ENCODE results near the gene NEGR1.

Gene NEGR1

GRCh38 chr1:71532343-71532742, 750.0 kb downstream of the NEGR1 start:
- Mint-ChIP-seq H3K27me3 (no peaks in the 10 kb centered on the region), H3K27ac (no peak overlapping the region), H3K4me3 (no peak overlapping the region), H3K4me1 (no peaks in the 10 kb centered on the region), H3K36me3 (no peaks in the 10 kb centered on the region), H3K9me3 (no peaks in the 10 kb centered on the region)
- CTCF ChIA-PET, result no interaction called here
- DNase-seq, result no peak

- Mint-ChIP-seq H3K27ac (no peak overlapping the region), H3K36me3 (no peaks in the 10 kb centered on the region), H3K4me3 (no peak overlapping the region), H3K4me1 (no peaks in the 10 kb centered on the region), H3K27me3 (no peaks in the 10 kb centered on the region), H3K9me3 (no peaks in the 10 kb centered on the region)
- CTCF ChIA-PET, result no interaction called here
- DNase-seq, result no peak
Observed at GRCh38 chr1:71526824-71527223, 755.5 kb downstream of the NEGR1 start.

GRCh38 chr1:71522721-71523120, 759.6 kb downstream of the NEGR1 start:
- H3K4me3 Mint-ChIP-seq, result no peak overlapping the region
- no peak overlapping the region for H3K27ac Mint-ChIP-seq
- no peaks in the 10 kb centered on the region for H3K36me3 Mint-ChIP-seq
- DNase-seq, result no peak
- no peaks in the 10 kb centered on the region for H3K4me1 Mint-ChIP-seq
- no peaks in the 10 kb centered on the region for H3K9me3 Mint-ChIP-seq
- CTCF ChIA-PET, result no interaction called here
- H3K27me3 Mint-ChIP-seq, result no peaks in the 10 kb centered on the region

- CTCF ChIA-PET, result no interaction called here
- no peak overlapping the region for H3K27ac Mint-ChIP-seq
- H3K4me3 Mint-ChIP-seq, result no peak overlapping the region
- no peak for DNase-seq
- no peaks in the 10 kb centered on the region for H3K36me3 Mint-ChIP-seq
- no peaks in the 10 kb centered on the region for H3K27me3 Mint-ChIP-seq
- no peaks in the 10 kb centered on the region for H3K9me3 Mint-ChIP-seq
- H3K4me1 Mint-ChIP-seq, result no peaks in the 10 kb centered on the region
Observed at GRCh38 chr1:71521655-71522264, 760.6 kb downstream of the NEGR1 start.

- no peak for DNase-seq
- Mint-ChIP-seq H3K27me3 (no peaks in the 10 kb centered on the region), H3K4me1 (no peaks in the 10 kb centered on the region), H3K9me3 (peaks cover 6% of the 10 kb centered on the region), H3K36me3 (no peaks in the 10 kb centered on the region), H3K4me3 (no peak overlapping the region), H3K27ac (no peak overlapping the region)
- CTCF ChIA-PET, result no interaction called here
Observed at GRCh38 chr1:71511505-71511904, 770.8 kb downstream of the NEGR1 start.

GRCh38 chr1:71510725-71511124, 771.6 kb downstream of the NEGR1 start:
- Mint-ChIP-seq H3K4me1 (no peaks in the 10 kb centered on the region), H3K4me3 (no peak overlapping the region), H3K27me3 (no peaks in the 10 kb centered on the region), H3K27ac (no peak overlapping the region), H3K9me3 (peaks cover 7% of the 10 kb centered on the region), H3K36me3 (no peaks in the 10 kb centered on the region)
- CTCF ChIA-PET, result no interaction called here
- no peak for DNase-seq

GRCh38 chr1:71509051-71509595, 773.2 kb downstream of the NEGR1 start:
- Mint-ChIP-seq H3K9me3 (peaks cover 7% of the 10 kb centered on the region), H3K36me3 (no peaks in the 10 kb centered on the region), H3K27me3 (no peaks in the 10 kb centered on the region), H3K4me3 (no peak overlapping the region), H3K27ac (no peak overlapping the region), H3K4me1 (no peaks in the 10 kb centered on the region)
- DNase-seq, result no peak
- CTCF ChIA-PET, result no interaction called here

- no peak overlapping the region for H3K27ac Mint-ChIP-seq
- no peaks in the 10 kb centered on the region for H3K4me1 Mint-ChIP-seq
- no peak overlapping the region for H3K4me3 Mint-ChIP-seq
- no peaks in the 10 kb centered on the region for H3K36me3 Mint-ChIP-seq
- CTCF ChIA-PET, result no interaction called here
- peaks cover 6% of the 10 kb centered on the region for H3K9me3 Mint-ChIP-seq
- no peaks in the 10 kb centered on the region for H3K27me3 Mint-ChIP-seq
- DNase-seq, result no peak
Observed at GRCh38 chr1:71502006-71502405, 780.3 kb downstream of the NEGR1 start.

- Mint-ChIP-seq H3K9me3 (peaks cover 2% of the 10 kb centered on the region), H3K27ac (no peak overlapping the region), H3K4me3 (no peak overlapping the region), H3K36me3 (no peaks in the 10 kb centered on the region), H3K4me1 (no peaks in the 10 kb centered on the region), H3K27me3 (no peaks in the 10 kb centered on the region)
- no peak for DNase-seq
- CTCF ChIA-PET, result no interaction called here
Observed at GRCh38 chr1:71498542-71498941, 783.8 kb downstream of the NEGR1 start.

- Mint-ChIP-seq H3K4me3 (no peak overlapping the region), H3K9me3 (no peaks in the 10 kb centered on the region), H3K4me1 (no peaks in the 10 kb centered on the region), H3K27me3 (no peaks in the 10 kb centered on the region), H3K36me3 (no peaks in the 10 kb centered on the region), H3K27ac (no peak overlapping the region)
- CTCF ChIA-PET, result no interaction called here
- no peak for DNase-seq
Observed at GRCh38 chr1:71494163-71494562, 788.2 kb downstream of the NEGR1 start.

GRCh38 chr1:71492298-71493041, 789.9 kb downstream of the NEGR1 start:
- H3K9me3 Mint-ChIP-seq, result no peaks in the 10 kb centered on the region
- no peak overlapping the region for H3K4me3 Mint-ChIP-seq
- H3K27ac Mint-ChIP-seq, result no peak overlapping the region
- no peaks in the 10 kb centered on the region for H3K27me3 Mint-ChIP-seq
- no peak for DNase-seq
- no peaks in the 10 kb centered on the region for H3K36me3 Mint-ChIP-seq
- H3K4me1 Mint-ChIP-seq, result no peaks in the 10 kb centered on the region
- CTCF ChIA-PET, result no interaction called here

GRCh38 chr1:71490432-71490831, 791.9 kb downstream of the NEGR1 start:
- Mint-ChIP-seq H3K9me3 (no peaks in the 10 kb centered on the region), H3K4me3 (no peak overlapping the region), H3K27me3 (no peaks in the 10 kb centered on the region), H3K27ac (no peak overlapping the region), H3K36me3 (no peaks in the 10 kb centered on the region), H3K4me1 (no peaks in the 10 kb centered on the region)
- CTCF ChIA-PET, result no interaction called here
- DNase-seq, result no peak

- no peaks in the 10 kb centered on the region for H3K27me3 Mint-ChIP-seq
- H3K36me3 Mint-ChIP-seq, result no peaks in the 10 kb centered on the region
- H3K9me3 Mint-ChIP-seq, result no peaks in the 10 kb centered on the region
- H3K4me3 Mint-ChIP-seq, result no peak overlapping the region
- DNase-seq, result no peak
- no peaks in the 10 kb centered on the region for H3K4me1 Mint-ChIP-seq
- no peak overlapping the region for H3K27ac Mint-ChIP-seq
- CTCF ChIA-PET, result no interaction called here
Observed at GRCh38 chr1:71488555-71489252, 793.6 kb downstream of the NEGR1 start.

GRCh38 chr1:71473331-71473730, 809.0 kb downstream of the NEGR1 start:
- Mint-ChIP-seq H3K9me3 (no peaks in the 10 kb centered on the region), H3K27ac (no peak overlapping the region), H3K4me3 (no peak overlapping the region), H3K36me3 (no peaks in the 10 kb centered on the region), H3K4me1 (no peaks in the 10 kb centered on the region), H3K27me3 (no peaks in the 10 kb centered on the region)
- DNase-seq, result no peak
- CTCF ChIA-PET, result no interaction called here

- CTCF ChIA-PET, result no interaction called here
- no peaks in the 10 kb centered on the region for H3K36me3 Mint-ChIP-seq
- H3K4me1 Mint-ChIP-seq, result no peaks in the 10 kb centered on the region
- no peaks in the 10 kb centered on the region for H3K9me3 Mint-ChIP-seq
- no peak overlapping the region for H3K4me3 Mint-ChIP-seq
- H3K27ac Mint-ChIP-seq, result no peak overlapping the region
- no peak for DNase-seq
- H3K27me3 Mint-ChIP-seq, result no peaks in the 10 kb centered on the region
Observed at GRCh38 chr1:71465093-71465492, 817.2 kb downstream of the NEGR1 start.

All from activated naive CD4-positive, alpha-beta T cell treated with anti-CD3 and anti-CD28 coated beads, Interleukin-2, amount 10 ng/mL, durations not matched to agents 7 days and 5 days (primary cell).